Panc1 (cell line): Measurements from ENCODE around the gene UBA1.

Experiments used
- POLR2AphosphoS5 ChIP-seq: IDR thresholded peaks from 2 replicates; pipeline ENCODE4 v1.6.1; 2012; ENCODE audit warnings: mild to moderate bottlenecking, low read depth, low read length, moderate library complexity
- SIN3A ChIP-seq: IDR thresholded peaks from 2 replicates; pipeline ENCODE4 v1.6.1; 2012; ENCODE audit warnings: low read depth, mild to moderate bottlenecking, low read length, moderate library complexity, borderline replicate concordance; ENCODE audit not compliant: insufficient read depth
- TCF7L2 ChIP-seq: IDR thresholded peaks from 2 replicates; pipeline ENCODE4 v1.6.1; 2011; ENCODE audit warnings: mild to moderate bottlenecking, low read depth, low read length, inconsistent platforms
- TF ChIP-seq, protein P1 (sequence below): fragments of 450-650 bp; IDR thresholded peaks from 2 replicates; pipeline ENCODE4 v1.5.1; 2017; ENCODE audit warnings: mild to moderate bottlenecking

DNA sequence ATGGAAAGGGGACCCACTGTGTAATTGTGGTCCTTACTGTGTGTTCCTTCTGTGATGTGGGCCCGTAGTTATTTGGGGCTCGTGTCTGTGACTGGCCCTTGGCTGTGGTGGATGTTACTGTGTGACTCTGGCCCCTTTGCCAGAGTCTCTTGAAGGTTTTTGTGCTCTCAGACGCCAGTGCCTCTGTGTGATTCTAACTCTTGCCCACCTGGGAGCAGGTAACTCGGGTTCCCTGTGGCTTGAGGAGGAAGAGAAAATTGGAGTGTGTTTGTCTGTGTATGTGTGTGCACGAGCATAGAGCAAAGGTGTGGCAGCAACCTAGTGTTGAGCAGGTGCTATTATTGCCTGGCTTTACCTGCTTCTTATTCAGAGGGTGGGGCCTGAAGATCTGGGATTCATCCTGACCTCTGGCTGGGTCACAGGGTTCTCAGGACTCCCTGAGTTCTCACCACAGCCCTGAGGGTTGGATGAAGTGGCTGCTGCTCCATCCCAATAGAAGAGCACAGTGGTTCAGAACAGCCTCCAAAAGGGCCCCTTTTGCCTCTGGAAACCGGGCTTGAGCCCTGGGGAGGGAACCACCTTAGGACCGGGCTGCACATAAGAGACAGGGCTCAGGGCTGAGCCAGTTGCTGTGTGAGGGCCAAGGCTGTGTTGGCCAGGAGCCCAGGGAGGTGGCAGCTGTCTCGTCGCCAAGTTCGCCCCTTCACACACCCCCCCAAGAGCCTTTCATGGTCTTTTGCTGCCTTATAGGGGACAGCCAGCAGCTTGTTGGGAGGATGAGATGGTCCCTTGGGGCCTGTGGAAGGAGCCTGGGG is 47.3 kb upstream of the UBA1 start:
- TF ChIP-seq TCF7L2 (no peak), SIN3A (no peak), POLR2AphosphoS5 (no peak)
- TF ChIP-seq, protein P1, sequence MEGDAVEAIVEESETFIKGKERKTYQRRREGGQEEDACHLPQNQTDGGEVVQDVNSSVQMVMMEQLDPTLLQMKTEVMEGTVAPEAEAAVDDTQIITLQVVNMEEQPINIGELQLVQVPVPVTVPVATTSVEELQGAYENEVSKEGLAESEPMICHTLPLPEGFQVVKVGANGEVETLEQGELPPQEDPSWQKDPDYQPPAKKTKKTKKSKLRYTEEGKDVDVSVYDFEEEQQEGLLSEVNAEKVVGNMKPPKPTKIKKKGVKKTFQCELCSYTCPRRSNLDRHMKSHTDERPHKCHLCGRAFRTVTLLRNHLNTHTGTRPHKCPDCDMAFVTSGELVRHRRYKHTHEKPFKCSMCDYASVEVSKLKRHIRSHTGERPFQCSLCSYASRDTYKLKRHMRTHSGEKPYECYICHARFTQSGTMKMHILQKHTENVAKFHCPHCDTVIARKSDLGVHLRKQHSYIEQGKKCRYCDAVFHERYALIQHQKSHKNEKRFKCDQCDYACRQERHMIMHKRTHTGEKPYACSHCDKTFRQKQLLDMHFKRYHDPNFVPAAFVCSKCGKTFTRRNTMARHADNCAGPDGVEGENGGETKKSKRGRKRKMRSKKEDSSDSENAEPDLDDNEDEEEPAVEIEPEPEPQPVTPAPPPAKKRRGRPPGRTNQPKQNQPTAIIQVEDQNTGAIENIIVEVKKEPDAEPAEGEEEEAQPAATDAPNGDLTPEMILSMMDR: no peak
